ENCODE data around the gene CHAC2.

The CHAC2 gene

GRCh38 chr2:53787614-53788289, 20.1 kb downstream of the CHAC2 start:
- no peaks in the 10 kb centered on the region for H3K9me3 ChIP-seq (ENCODE audit: insufficient read depth, low read length)
- peak overlapping the region; percentile 99 for H3K4me3 ChIP-seq (ENCODE audit: insufficient read length, low read depth)
- H3K27me3 ChIP-seq (ENCODE audit: insufficient read depth, insufficient read length): no peaks in the 10 kb centered on the region
- no peak for DNase-seq (ENCODE audit: low read depth, low spot score)
- H3K4me1 ChIP-seq (ENCODE audit: insufficient read depth, insufficient read length): no peaks in the 10 kb centered on the region
- peaks cover 2% of the 10 kb centered on the region for H3K36me3 ChIP-seq (ENCODE audit: insufficient read depth, insufficient read length, low read length)
- TF ChIP-seq ZNF274 (IDR thresholded peaks at IDR 0.05; ENCODE audit: low read depth, low read length) (no peak), YY1 (IDR thresholded peaks at IDR 0.05; ENCODE audit: insufficient read depth, insufficient read length) (no peak), SUZ12 (IDR thresholded peaks at IDR 0.05; ENCODE audit: extremely low read depth, insufficient read depth, insufficient read length) (no peak)
- peak overlapping the region; percentile 99 for H3K9ac ChIP-seq (ENCODE audit: insufficient read length, low read depth)

- no peaks in the 10 kb centered on the region for H3K9me3 ChIP-seq (ENCODE audit: insufficient read depth, low read length)
- no peak for DNase-seq (ENCODE audit: low read depth, low spot score)
- no peak overlapping the region for H3K4me3 ChIP-seq (ENCODE audit: insufficient read length, low read depth)
- no peaks in the 10 kb centered on the region for H3K4me1 ChIP-seq (ENCODE audit: insufficient read depth, insufficient read length)
- no peak for TF ChIP-seq YY1 (IDR thresholded peaks at IDR 0.05; ENCODE audit: insufficient read depth, insufficient read length)
- no peak for TF ChIP-seq ZNF274 (IDR thresholded peaks at IDR 0.05; ENCODE audit: low read depth, low read length)
- no peak for TF ChIP-seq SUZ12 (IDR thresholded peaks at IDR 0.05; ENCODE audit: extremely low read depth, insufficient read depth, insufficient read length)
- no peak overlapping the region for H3K9ac ChIP-seq (ENCODE audit: insufficient read length, low read depth)
- H3K27me3 ChIP-seq (ENCODE audit: insufficient read depth, insufficient read length): no peaks in the 10 kb centered on the region
- peaks cover 9% of the 10 kb centered on the region for H3K36me3 ChIP-seq (ENCODE audit: insufficient read depth, insufficient read length, low read length)
Measured at GRCh38 chr2:53793261-53793660, 25.7 kb downstream of the CHAC2 start.

GRCh38 chr2:53793821-53794220, 26.2 kb downstream of the CHAC2 start:
- no peak overlapping the region for H3K4me3 ChIP-seq (ENCODE audit: insufficient read length, low read depth)
- H3K36me3 ChIP-seq (ENCODE audit: insufficient read depth, insufficient read length, low read length): peaks cover 11% of the 10 kb centered on the region
- TF ChIP-seq ZNF274 (IDR thresholded peaks at IDR 0.05; ENCODE audit: low read depth, low read length): no peak
- no peak for TF ChIP-seq SUZ12 (IDR thresholded peaks at IDR 0.05; ENCODE audit: extremely low read depth, insufficient read depth, insufficient read length)
- TF ChIP-seq YY1 (IDR thresholded peaks at IDR 0.05; ENCODE audit: insufficient read depth, insufficient read length): no peak

GRCh38 chr2:53801547-53801946, 33.9 kb downstream of the CHAC2 start:
- Histone ChIP-seq H3K4me3 (ENCODE audit: insufficient read length, low read depth) (no peak overlapping the region), H3K4me1 (ENCODE audit: insufficient read depth, insufficient read length) (no peaks in the 10 kb centered on the region), H3K9me3 (ENCODE audit: insufficient read depth, low read length) (no peaks in the 10 kb centered on the region), H3K36me3 (ENCODE audit: insufficient read depth, insufficient read length, low read length) (peaks cover 33% of the 10 kb centered on the region), H3K9ac (ENCODE audit: insufficient read length, low read depth) (no peak overlapping the region), H3K27me3 (ENCODE audit: insufficient read depth, insufficient read length) (no peaks in the 10 kb centered on the region)
- no peak for TF ChIP-seq ZNF274 (IDR thresholded peaks at IDR 0.05; ENCODE audit: low read depth, low read length)
- TF ChIP-seq SUZ12 (IDR thresholded peaks at IDR 0.05; ENCODE audit: extremely low read depth, insufficient read depth, insufficient read length): no peak
- TF ChIP-seq YY1 (IDR thresholded peaks at IDR 0.05; ENCODE audit: insufficient read depth, insufficient read length): no peak
- DNase-seq (ENCODE audit: low read depth, low spot score): no peak

More at GRCh38 chr2:53793821-53794220, 26.2 kb downstream of the CHAC2 start:
- no peak overlapping the region for H3K9ac ChIP-seq (ENCODE audit: insufficient read length, low read depth)
- no peak for DNase-seq (ENCODE audit: low read depth, low spot score)
- H3K27me3 ChIP-seq (ENCODE audit: insufficient read depth, insufficient read length): no peaks in the 10 kb centered on the region
- H3K9me3 ChIP-seq (ENCODE audit: insufficient read depth, low read length): no peaks in the 10 kb centered on the region
- no peaks in the 10 kb centered on the region for H3K4me1 ChIP-seq (ENCODE audit: insufficient read depth, insufficient read length)

GRCh38 chr2:53802617-53803151, 35.1 kb downstream of the CHAC2 start:
- Histone ChIP-seq H3K4me1 (ENCODE audit: insufficient read depth, insufficient read length) (no peaks in the 10 kb centered on the region), H3K4me3 (ENCODE audit: insufficient read length, low read depth) (no peak overlapping the region), H3K36me3 (ENCODE audit: insufficient read depth, insufficient read length, low read length) (peaks cover 29% of the 10 kb centered on the region), H3K27me3 (ENCODE audit: insufficient read depth, insufficient read length) (no peaks in the 10 kb centered on the region), H3K9ac (ENCODE audit: insufficient read length, low read depth) (no peak overlapping the region), H3K9me3 (ENCODE audit: insufficient read depth, low read length) (no peaks in the 10 kb centered on the region)
- TF ChIP-seq YY1 (IDR thresholded peaks at IDR 0.05; ENCODE audit: insufficient read depth, insufficient read length) (no peak), ZNF274 (IDR thresholded peaks at IDR 0.05; ENCODE audit: low read depth, low read length) (no peak), SUZ12 (IDR thresholded peaks at IDR 0.05; ENCODE audit: extremely low read depth, insufficient read depth, insufficient read length) (no peak)
- DNase-seq (ENCODE audit: low read depth, low spot score): no peak

- Histone ChIP-seq H3K4me1 (ENCODE audit: insufficient read depth, insufficient read length) (no peaks in the 10 kb centered on the region), H3K9me3 (ENCODE audit: insufficient read depth, low read length) (no peaks in the 10 kb centered on the region), H3K27me3 (ENCODE audit: insufficient read depth, insufficient read length) (no peaks in the 10 kb centered on the region), H3K9ac (ENCODE audit: insufficient read length, low read depth) (no peak overlapping the region), H3K36me3 (ENCODE audit: insufficient read depth, insufficient read length, low read length) (peaks cover 47% of the 10 kb centered on the region), H3K4me3 (ENCODE audit: insufficient read length, low read depth) (no peak overlapping the region)
- DNase-seq (ENCODE audit: low read depth, low spot score): no peak
- TF ChIP-seq SUZ12 (IDR thresholded peaks at IDR 0.05; ENCODE audit: extremely low read depth, insufficient read depth, insufficient read length) (no peak), ZNF274 (IDR thresholded peaks at IDR 0.05; ENCODE audit: low read depth, low read length) (no peak), YY1 (IDR thresholded peaks at IDR 0.05; ENCODE audit: insufficient read depth, insufficient read length) (no peak)
Measured at GRCh38 chr2:53811601-53812000, 44.0 kb downstream of the CHAC2 start.

GRCh38 chr2:53813151-53813550, 45.5 kb downstream of the CHAC2 start:
- Histone ChIP-seq H3K4me1 (ENCODE audit: insufficient read depth, insufficient read length) (no peaks in the 10 kb centered on the region), H3K9ac (ENCODE audit: insufficient read length, low read depth) (no peak overlapping the region), H3K4me3 (ENCODE audit: insufficient read length, low read depth) (no peak overlapping the region), H3K27me3 (ENCODE audit: insufficient read depth, insufficient read length) (no peaks in the 10 kb centered on the region), H3K9me3 (ENCODE audit: insufficient read depth, low read length) (no peaks in the 10 kb centered on the region), H3K36me3 (ENCODE audit: insufficient read depth, insufficient read length, low read length) (peaks cover 46% of the 10 kb centered on the region)
- TF ChIP-seq SUZ12 (IDR thresholded peaks at IDR 0.05; ENCODE audit: extremely low read depth, insufficient read depth, insufficient read length) (no peak), ZNF274 (IDR thresholded peaks at IDR 0.05; ENCODE audit: low read depth, low read length) (no peak), YY1 (IDR thresholded peaks at IDR 0.05; ENCODE audit: insufficient read depth, insufficient read length) (no peak)
- DNase-seq (ENCODE audit: low read depth, low spot score): no peak
